GM18907 (cell line): ENCODE data around the gene RASSF7.

Experiments
- ATAC-seq: cut with Tn5 transposase; IDR thresholded peaks from one replicate; pipeline ENCODE4 v1.9.1; 2021; ENCODE audit warnings: mild to moderate bottlenecking, moderate library complexity; ENCODE audit not compliant: unreplicated experiment

RASSF7 gene

DNA sequence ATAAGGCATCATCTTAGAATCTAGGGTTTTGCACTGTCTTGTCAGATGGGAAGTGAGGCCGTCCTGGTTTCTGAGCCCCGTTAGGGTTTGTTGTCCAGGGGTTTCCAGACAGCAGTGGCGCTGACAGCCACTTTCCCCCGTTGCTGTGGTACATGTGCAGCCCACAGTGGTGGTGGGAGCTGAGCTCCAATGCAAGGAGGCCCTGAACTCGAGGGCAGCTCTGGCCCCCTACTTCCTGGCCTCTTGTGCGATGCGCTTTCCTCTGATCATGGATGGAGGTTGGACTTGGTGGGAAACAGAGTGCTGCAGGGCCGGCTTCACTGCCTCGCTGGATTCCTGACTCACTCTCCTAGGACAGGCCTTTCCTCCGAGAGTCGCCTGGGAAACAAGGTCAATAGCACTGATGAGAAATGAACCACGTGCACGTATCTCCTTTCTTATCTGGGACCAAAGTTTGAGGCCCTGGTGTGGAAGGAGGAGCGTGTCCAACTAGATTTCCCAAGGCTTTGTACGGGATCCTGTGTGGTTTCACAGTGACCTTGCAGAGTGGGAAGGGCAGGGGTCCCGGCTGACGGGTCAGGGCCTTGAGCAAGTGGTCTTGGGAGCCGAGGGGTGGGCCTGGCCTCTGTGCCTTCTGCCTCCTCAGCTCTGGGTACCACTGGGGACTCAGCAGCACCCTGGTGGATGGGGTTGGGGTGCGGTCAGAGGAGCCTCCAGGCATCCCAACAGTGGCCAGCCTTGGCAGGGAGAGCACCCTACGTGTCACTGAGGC, 19.2 kb downstream of the RASSF7 start:
- no peak for ATAC-seq

DNA sequence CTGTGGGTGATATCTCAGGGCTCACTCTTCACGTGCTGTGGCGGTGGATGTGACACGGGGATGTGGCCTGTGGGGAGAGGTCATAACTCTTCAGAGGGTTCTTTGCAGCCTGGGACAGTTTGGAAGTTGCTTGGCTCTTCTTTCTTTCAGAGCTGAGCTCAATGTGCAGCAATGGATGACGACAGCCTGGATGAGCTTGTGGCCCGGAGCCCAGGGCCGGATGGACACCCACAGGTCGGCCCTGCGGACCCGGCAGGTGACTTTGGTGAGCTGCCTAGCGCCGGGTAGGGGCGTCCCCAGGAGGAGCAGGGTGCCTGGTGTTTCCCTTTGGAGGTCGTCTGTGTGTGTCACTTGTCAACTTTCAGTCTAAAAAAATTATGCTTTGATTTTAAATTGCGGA, 20.6 kb downstream of the RASSF7 start:
- no peak for ATAC-seq

DNA sequence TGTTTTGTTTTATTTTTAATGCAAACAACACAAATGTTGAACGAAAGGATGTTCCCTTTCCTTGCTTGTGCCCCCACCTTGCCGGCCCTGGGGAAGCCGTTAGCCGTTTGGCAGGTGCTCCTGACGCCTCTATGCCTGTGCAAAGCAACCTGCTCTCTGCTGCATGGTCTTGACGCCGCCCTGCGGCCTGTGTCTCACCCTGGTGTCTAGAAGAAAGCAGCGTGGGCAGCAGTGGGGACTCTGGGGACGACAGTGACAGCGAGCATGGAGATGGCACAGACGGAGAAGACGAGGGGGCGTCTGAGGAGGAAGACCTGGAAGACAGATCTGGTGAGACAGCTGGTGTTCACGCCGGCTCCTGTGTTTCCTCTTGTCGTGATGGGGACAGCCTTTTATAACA, 21.0 kb downstream of the RASSF7 start:
- no peak for ATAC-seq

DNA sequence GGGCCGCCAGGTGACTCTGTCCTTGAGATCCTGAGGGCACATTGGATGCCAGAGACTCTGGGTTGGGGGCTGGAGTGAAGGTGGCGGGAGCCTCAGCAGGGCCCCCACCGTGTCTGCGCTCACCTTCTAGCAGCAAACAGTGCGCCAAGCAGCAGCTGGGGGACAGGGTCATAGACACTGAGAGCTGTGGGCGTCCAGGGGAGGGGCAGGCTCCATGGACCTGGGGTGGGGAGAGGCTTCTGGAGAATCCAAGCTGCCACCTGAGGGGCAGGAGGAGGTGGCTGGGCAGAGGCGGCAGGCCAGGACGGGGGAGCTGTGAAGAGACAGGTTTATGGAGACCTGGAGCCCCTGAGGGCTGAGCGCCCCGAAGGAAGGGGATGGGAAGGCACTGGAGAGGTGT, 23.5 kb downstream of the RASSF7 start:
- no peak for ATAC-seq

DNA sequence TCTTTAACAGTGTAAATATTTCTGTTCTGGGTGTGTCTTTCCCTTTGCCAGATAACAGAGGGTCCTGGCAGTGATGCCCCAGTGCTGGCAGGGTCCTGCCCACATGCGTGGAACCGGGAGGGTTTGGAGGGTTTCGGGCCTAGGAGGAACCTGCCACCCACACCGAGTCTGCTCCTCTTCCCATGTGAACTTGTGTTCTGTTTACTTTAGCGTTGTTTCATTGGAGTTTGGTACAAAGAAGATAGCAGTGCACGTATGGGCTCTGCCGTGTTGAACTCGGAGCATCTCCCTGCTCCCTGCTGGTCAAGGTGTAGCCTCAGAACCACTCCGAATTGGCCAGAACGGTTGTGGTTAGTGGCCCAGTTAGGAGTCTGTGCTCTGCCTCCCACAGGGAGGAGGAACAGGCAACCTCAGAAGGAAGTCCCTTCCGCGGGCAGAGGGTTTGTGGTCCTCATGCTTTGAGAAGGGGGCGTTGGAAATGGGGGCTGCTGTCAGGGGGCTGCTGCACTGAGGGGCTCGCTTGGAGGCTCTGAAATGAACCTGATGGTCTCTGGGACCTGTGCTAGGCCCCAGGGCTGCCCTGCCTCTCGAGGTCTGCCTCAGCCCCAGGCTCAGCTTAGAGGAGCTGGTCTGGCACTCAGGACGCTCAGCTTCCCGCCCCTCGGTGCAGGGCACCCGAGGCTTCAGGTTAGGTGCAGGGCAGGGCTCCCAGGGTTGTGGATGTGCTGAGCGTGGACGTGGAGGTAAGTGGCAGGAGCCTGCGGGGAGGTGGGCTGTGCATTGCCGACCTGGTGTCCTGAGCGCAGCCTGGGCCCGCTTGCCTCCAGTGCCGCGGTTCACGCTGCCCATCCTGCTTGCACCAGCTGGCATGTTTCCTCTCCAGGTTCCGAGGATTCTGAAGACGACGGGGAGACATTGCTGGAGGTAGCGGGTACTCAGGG, 25.9 kb downstream of the RASSF7 start:
- ATAC-seq: no peak

DNA sequence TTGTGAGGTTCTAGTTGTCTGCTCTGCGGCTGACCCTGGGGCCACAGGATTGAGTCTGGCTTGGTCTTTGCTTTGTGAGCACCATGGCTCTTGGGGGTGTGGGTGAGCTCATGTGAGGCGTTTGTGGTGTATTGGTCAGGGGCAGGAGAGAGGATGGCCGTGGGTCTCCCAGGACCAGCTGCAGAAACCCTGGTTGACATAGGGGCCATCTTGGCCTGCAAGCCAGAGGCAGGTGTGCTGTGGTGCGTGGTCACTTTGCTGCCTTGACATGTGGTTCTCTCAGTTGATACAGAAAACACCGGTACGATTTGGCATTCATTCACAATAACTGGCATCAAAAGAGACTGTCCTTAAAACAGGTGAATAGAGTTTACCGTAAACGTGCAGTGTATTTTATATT, 26.8 kb downstream of the RASSF7 start:
- no peak for ATAC-seq

DNA sequence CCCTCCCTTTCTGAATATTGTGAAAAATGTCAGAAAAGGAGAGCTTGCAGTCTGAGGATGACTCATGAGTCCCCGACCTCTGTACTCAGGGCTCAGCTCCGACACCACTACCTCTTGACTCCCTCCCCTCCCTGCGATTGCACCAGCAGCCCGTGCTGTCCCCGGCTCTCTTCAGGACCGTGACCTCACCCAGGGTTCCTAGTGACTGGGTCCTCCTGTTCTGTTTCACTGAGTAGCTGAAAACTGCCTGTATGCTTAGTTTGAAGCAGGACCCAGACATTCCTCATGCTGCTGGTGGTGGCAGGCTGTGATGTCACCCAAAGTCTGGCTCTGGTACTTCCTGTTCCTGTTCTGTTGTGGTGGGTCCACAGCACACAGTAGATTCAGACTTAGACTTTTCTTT, 27.2 kb downstream of the RASSF7 start:
- ATAC-seq: no peak

DNA sequence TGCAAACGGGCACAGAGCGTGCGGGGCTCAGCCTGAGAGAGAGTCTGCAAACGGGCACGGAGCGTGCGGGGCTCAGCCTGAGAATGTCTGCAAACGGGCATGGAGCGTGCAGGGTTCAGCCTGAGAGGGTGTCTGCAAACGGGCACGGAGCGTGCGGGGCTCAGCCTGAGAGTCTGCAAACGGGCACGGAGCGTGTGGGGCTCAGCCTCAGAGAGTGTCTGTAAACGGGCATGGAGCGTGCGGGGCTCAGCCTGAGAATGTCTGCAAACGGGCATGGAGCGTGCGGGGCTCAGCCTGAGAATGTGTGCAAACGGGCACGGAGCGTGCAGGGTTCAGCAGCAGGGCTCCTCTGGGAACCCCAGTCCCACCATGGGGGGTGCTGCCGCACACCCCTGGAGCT, 29.0 kb downstream of the RASSF7 start:
- no peak for ATAC-seq

DNA sequence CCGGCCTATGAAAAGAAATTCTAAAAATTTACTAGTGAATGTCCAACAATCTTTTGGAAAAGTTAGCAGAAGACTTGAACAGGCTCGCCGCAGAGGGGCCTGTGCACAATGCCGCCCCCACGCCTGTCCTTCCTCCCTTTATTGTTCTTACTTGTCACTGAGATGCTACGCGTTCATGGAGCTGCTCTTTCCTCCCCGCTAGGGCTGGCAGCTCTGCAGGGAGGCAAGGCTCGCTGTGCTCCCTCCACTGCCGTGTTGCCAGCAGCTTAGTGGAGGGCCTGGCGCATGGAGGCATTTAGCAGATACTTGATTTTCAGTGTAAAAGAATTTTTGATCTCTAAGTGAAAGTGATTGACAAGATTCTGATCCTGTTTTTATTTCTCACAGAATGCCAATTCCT, 30.2 kb downstream of the RASSF7 start:
- ATAC-seq: no peak

DNA sequence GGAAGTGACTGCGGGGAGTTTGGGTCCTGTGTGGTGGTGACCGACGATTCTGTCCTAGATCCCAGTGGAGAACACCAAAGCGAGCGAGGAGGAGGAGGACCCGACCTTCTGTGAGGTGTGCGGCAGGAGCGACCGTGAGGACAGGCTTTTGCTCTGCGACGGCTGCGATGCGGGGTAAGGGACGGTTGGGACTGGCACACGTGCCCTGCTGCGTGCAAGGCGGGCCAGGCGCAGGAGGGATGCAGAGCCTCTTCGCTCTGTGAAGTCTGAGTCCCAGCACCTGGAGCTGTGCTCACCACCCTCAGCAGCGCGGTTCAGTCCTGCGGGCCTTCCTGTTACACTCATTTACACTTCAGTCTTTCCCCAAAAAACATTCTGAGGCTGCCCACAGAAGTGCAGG, 31.7 kb downstream of the RASSF7 start:
- no peak for ATAC-seq

DNA sequence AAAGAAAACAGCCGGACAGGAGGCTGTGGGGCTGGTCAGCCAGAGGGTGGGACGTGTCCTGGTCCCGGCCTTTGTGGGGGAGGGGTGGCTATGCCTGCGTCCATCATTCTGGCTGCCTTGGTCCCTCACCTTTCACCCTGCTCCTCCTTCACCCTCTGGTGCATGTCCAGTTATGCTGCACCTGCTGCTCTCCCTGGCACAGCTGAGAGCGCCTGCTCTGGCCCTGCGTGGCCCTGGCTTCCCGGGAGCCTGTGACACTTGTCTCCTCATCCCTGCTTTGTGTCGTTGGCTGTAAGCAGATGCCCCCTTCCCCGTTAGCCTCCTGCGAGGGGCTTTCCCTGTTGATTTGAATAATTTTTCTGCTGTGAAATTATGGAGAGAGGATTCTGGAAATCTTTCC, 32.1 kb downstream of the RASSF7 start:
- ATAC-seq: no peak

DNA sequence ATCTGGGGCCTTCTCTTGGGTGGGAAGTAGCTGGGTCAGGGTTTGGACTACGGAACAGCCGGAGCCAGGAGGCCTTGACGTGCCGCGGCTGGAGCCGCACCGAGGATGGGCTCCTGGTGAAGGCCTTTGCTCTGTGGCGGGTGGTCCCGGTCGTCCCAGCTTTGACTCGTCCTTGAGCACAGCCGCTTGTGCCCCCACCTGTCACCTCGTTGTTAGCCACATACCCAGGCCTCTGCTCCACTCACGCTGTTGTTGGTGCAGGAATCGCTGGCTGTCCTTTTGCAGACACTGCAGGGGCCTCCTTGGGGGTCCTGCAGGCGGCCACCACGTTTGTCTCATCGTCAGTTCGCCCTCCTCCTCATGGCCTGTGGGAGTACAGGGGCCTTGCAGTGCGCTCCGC, 32.6 kb downstream of the RASSF7 start:
- ATAC-seq: no peak

DNA sequence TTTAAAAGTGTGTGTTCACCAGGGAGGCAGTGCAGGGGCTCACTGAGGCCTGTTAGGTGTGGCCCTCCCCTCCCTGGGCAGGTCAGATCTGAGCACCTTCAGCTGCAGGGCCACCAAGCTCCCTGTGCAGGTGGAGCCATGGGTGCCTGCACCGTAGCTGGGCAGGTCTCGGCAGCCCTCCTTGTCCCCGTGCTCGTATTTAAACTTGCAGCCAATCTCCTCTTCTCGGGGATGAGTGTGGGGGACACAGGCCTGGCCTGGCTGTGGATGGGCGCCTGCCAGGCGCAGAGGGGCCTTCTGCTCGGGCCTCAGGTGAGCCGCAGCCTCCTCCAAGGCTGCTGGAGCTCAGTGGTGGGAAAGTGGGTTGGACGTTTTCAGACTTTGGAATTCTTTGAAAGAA, 34.6 kb downstream of the RASSF7 start:
- ATAC-seq: no peak

DNA sequence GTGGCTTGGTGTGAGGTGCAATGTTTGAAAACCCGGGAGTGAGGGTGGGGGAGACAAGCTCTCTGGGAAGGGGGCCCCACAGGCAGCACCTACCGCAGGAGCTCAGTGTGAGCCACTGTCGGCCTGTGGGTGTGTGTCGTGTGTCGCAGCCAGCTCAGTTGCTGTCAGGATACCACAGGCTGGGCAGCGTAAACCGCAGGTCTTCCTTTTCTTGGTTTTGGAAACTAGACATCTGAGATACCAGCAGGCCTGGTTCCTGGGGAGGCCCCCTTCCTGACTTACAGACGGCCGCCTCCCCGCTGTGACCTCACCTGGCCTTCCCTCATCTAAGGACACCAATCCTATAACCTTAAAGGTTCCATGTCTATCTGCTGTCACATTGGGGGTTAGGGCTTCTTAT, 35.6 kb downstream of the RASSF7 start:
- ATAC-seq: no peak

DNA sequence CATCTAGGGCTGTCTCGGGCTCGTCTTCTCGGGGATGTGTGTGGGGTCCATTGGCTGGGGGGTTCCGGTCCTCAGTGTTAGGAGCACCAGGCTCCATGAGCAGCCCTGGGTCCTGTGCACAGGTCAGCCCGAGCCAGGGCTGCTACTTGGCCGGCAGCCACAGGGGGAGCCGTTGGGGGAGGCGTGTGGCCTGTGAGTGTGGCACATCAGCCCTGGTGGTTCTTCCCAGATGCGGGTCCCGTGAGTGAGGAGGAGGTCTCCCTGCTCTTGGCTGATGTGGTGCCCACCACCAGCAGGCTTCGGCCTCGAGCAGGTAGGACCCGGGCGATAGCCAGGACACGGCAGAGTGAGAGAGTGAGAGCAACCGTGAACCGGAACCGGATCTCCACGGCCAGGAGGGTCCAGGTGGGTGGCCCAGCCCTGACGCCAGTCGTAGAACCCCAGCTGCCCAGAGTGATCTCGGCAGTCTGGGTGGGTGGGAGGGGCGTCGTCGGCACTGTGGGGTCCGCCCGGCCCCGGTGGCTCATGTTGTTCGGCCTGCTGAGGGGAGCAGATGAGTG, 36.5 kb downstream of the RASSF7 start:
- ATAC-seq: no peak

DNA sequence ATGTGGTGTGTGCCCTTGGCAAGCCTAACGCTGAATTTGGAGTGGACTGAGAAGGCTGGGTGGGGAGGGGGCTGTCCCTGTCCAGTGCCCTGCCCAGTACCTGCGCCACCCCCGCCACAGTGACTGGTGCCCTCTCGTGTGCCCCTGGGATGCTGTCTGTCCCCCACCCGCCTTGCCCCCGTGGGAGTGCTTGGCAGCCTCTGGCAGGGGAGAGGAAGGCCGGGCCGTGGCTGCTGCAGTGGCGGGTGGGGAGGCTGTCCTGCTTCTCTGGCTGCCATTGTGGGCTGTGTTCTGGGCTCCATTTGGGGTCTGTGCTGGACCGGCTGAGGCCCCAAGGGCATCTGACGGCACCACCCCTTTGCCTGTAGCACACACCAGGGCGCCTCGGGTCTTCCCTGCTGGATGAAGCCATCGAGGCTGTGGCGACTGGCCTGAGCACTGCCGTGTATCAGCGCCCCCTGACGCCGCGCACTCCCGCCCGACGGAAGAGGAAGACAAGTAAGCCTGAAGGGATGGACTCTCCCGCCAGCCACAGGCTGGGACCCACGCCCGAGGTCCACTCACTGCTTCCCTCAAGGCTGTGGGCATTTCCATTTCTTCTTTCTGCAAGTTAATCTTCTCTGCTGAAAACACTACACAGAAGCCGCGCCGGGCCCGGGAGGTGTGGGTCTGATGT, 37.4 kb downstream of the RASSF7 start:
- no peak for ATAC-seq

DNA sequence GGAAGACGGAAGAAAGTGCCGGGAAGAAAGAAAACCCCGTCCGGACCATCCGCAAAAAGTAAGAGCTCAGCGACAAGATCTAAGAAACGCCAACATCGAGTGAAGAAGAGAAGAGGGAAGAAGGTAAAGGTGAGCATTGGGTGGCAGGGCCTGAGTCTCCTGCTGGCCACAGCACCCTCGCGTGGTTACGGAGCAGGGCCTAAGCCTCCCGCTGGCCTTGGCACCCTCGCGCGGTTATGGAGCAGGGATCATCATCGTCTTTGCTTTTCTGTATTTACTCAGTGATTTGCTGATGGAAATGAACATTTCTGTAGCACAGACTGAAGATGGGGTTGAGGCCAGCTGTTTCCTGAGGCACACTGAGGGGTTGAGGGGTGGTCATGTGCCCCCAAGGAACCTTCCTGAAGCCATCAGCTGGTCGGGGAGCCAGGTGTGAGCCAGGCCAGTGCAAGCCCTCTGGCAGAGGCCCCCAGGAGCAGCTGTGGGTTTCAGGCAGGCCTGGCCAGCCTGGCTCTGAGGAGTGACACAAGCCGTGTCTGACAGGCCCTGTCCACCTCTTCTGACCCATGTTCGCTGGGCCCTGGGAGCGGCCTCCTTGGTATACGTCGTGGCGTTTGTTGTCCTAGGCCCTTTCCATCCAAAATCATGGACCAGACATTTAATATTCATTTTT, 40.9 kb downstream of the RASSF7 start:
- ATAC-seq: no peak

DNA sequence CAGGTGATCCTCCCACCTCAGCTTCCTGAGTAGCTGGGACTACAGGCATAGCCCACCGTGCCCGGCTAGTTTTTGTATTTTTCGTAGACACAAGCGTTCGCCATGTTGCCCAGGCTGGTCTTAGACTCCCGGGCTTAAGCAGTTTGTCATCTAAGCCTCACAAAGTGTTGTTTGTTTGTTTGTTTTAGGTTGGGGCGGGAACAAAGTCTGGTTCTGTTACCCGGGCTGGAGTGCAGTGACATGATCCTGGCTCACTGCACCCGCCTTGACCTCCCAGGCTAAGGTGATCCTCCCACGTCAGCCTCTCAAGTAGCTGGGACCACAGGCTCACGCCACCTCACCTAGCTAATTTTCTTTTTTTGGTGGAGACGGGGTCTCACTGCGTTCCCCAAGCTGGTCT, 42.4 kb downstream of the RASSF7 start:
- no peak for ATAC-seq

DNA sequence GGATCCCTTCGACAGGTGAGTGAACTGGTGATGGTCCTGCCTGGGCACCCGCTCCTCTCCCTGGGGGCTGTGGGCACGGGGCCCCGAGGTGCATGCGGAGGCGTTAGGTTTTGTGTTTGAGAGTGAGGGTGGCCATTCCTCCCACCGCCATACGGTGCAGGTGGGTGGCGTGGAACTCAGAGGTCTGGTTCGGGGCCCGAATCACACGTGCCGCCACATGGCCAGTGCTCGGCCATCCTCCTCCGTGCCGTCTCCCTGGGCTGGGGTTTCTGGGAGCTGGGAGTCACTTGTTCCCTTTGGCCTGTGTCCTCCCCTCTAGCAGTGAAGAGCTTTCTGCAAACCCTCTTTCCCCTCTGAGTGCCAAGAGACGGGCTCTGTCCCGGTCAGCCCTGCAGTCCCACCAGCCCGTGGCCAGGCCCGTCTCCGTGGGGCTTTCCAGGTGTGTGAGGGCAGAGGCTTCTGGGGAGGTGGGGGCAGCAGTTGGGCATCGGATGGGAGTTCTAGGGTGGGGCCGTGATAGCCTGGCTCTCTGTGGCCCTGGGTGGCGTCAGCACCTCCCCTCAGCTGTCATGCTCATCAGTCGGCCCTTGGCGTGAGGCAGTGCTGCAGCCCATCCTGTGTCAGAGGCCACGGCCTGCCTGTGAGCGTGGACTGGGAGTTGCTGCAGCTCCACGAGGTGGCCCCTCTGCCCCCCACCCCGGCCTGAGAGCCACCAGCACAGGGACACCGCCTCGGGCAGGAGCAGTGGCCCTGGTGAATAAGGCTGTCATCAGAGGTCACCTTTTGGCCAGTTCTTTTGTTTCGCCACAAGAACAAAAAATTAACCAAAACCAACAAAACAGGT, 44.7 kb downstream of the RASSF7 start:
- no peak for ATAC-seq

DNA sequence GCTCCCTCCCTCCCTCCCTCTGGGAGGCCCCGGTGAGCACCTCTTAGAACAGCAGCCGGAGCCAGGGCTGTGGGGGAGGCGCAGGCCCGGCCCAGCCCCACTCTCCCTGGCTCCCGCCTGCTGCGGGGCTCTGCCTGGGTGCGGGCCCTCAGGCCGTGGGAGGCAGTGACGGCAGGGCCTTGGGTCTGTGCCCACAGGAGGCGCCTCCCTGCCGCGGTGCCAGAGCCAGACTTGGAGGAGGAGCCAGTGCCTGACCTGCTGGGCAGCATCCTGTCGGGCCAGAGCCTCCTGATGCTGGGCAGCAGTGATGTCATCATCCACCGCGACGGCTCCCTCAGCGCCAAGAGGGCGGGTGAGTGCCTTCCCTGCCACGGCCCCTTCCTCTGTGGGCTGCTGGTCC, 45.5 kb downstream of the RASSF7 start:
- no peak for ATAC-seq
